Activated CD4-positive, alpha-beta T cell treated with anti-CD3 and anti-CD28 coated beads, Interleukin-2, amount 10 ng/mL, durations not matched to agents 24 days and 14 days (primary cell): ENCODE data around the gene SMIM41. TPM values are rescaled to one million over a fixed set of nuclear protein-coding genes. Genes with fewer than 3 reads are reported as not detected.

ENCODE experiments used
- DNase-seq: peaks from one replicate; pipeline ENCODE4 v3.0.0; 2022
- H3K27ac Mint-ChIP-seq: one replicate; pipeline ENCODE4 v1.8.0; 2022; ENCODE audit warnings: mild to moderate bottlenecking, mixed read lengths
- H3K27me3 Mint-ChIP-seq: one replicate; pipeline ENCODE4 v1.8.0; 2022; ENCODE audit warnings: mixed read lengths
- H3K36me3 Mint-ChIP-seq: one replicate; pipeline ENCODE4 v1.8.0; 2022; ENCODE audit warnings: low read depth, mild to moderate bottlenecking, mixed read lengths
- H3K4me1 Mint-ChIP-seq: one replicate; pipeline ENCODE4 v1.8.0; 2021; ENCODE audit warnings: mixed read lengths
- H3K4me3 Mint-ChIP-seq: one replicate; pipeline ENCODE4 v1.8.0; 2022; ENCODE audit warnings: mild to moderate bottlenecking, moderate library complexity, mixed read lengths
- H3K9me3 Mint-ChIP-seq: one replicate; pipeline ENCODE4 v1.8.0; 2021; ENCODE audit warnings: mixed read lengths
- intact Hi-C: fragments of 100-400 bp; cut with micrococcal nuclease; formaldehyde crosslinking; loops from one replicate; pipeline ENCODE4 v1.15.1; 2023
- total RNA-seq: library from RNA; stranded (reverse); gene quantifications from 2 replicates; pipeline ENCODE4 v1.2.3, GENCODE V29; 2022

SMIM41 gene
- total RNA-seq, 1 donor from 2014 or later = 0.19 TPM

DNA sequence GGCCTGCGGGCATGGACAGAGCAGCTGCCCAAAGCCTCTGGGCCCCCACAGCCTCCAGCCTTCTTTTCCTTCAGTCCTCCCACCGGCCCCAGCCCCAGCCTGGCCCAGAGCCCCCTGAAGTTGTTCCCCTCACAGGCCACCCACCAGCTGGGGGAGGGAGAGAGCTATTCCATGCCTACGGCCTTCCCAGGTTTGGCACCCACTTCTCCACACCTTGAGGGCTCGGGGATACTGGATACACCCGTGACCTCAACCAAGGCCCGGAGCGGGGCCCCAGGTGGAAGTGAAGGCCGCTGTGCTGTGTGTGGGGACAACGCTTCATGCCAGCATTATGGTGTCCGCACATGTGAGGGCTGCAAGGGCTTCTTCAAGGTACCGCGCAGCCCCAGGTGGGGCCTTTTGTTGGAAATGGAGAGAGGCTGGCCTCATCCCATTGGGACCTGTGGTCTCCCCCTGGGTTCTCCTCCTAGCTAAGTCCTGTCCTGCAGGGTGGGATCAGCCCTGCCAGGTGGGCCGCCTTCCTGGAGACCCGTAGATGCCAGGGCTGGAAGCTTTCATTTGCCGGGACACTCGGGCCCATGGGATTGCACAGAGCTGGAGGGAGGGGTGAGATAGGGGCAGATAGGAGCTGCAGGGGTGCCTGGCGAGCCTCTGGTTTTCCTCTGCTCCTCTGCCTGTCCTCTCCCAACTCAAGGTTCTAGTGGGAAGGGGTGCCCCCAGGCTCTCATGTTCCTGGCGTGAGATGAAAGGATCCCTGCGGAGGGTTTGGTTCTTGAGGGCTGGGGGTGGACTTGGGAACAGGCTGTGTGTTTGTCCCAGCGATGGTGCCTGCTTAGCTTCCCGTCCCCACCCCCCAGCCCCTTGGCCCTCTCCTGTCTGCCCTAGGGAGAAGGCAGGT lies 24.4 kb upstream of the SMIM41 start:
- no peaks in the 10 kb centered on the region for H3K27me3 Mint-ChIP-seq
- H3K9me3 Mint-ChIP-seq = no peaks in the 10 kb centered on the region
- H3K4me3 Mint-ChIP-seq = peak overlapping the region; percentile 39
- H3K36me3 Mint-ChIP-seq = peaks cover 49% of the 10 kb centered on the region
- no peak for DNase-seq
- no peak overlapping the region for H3K27ac Mint-ChIP-seq
- intact Hi-C loops = loop anchor here (5.0 kb wide), 2 partner anchors 187 to 952 kb away; partner anchors contain the start of gene EIF4B
- H3K4me1 Mint-ChIP-seq = peaks cover 27% of the 10 kb centered on the region

DNA sequence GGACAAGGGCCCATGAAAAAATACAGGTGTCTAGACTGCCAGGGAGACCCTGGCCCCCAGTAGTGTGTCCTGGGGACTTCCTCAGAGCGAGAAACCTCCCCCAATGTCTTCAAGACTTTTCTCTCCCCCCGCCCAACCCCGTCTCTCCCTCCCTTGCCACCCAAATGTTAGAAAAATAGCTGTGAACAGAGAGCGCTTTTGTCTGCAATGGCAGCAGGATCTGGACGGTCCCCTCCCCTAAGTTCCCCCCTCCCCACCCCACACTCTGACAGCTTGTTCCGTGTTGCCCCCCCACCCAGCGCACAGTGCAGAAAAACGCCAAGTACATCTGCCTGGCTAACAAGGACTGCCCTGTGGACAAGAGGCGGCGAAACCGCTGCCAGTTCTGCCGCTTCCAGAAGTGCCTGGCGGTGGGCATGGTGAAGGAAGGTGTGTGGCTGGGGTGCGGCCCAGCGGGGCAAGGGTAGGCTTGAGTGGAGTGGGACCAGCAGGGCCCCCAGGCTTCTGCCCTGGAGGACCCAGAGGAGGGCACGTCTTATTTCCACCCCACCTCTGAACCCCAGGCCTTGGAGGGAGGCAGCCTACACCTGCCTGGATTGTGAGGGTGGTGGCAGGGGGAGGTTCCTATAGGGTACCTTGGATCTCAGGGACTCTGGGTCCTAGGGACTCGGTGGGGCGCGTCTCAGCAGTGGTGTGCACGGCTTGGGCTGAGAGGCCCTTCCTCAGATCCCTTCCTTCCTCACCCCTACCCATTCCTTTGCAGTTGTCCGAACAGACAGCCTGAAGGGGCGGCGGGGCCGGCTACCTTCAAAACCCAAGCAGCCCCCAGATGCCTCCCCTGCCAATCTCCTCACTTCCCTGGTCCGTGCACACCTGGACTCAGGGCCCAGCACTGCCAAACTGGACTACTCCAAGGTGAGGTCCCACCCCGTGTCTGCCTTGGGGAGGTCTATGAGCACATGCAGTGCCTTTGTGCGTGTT lies 23.5 kb upstream of the SMIM41 start:
- Mint-ChIP-seq H3K9me3 (no peaks in the 10 kb centered on the region), H3K4me1 (peaks cover 23% of the 10 kb centered on the region), H3K27me3 (no peaks in the 10 kb centered on the region), H3K36me3 (peaks cover 49% of the 10 kb centered on the region), H3K4me3 (no peak overlapping the region), H3K27ac (peak overlapping the region; percentile 5)
- no peak for DNase-seq
- intact Hi-C loops = no loop called here

DNA sequence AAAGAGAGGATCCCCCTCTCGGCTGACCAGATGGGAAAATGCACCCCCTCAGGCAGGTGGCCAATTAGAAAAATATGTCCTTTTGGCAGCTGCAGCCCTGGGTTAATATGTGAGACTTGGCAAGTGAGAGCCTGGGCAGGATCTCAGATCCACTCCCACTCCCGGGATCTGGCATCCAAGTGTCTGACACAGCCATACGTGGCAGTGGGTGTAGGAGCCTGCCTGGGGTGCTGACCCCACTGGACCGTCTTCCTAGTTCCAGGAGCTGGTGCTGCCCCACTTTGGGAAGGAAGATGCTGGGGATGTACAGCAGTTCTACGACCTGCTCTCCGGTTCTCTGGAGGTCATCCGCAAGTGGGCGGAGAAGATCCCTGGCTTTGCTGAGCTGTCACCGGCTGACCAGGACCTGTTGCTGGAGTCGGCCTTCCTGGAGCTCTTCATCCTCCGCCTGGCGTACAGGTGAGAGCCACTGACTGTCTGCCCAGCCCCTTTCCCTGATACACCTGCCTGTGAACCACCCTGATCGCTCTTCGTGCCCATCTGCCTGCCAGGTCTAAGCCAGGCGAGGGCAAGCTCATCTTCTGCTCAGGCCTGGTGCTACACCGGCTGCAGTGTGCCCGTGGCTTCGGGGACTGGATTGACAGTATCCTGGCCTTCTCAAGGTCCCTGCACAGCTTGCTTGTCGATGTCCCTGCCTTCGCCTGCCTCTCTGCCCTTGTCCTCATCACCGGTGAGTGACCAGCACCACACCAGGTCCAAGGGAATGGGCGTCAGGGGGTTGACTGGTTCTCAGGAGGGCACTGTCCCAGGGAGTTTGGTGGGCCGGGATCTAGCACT lies 22.5 kb upstream of the SMIM41 start:
- no peak for DNase-seq
- Mint-ChIP-seq H3K27ac (no peak overlapping the region), H3K27me3 (no peaks in the 10 kb centered on the region), H3K36me3 (peaks cover 45% of the 10 kb centered on the region), H3K4me3 (no peak overlapping the region), H3K9me3 (no peaks in the 10 kb centered on the region), H3K4me1 (peaks cover 18% of the 10 kb centered on the region)
- intact Hi-C loops = no loop called here

DNA sequence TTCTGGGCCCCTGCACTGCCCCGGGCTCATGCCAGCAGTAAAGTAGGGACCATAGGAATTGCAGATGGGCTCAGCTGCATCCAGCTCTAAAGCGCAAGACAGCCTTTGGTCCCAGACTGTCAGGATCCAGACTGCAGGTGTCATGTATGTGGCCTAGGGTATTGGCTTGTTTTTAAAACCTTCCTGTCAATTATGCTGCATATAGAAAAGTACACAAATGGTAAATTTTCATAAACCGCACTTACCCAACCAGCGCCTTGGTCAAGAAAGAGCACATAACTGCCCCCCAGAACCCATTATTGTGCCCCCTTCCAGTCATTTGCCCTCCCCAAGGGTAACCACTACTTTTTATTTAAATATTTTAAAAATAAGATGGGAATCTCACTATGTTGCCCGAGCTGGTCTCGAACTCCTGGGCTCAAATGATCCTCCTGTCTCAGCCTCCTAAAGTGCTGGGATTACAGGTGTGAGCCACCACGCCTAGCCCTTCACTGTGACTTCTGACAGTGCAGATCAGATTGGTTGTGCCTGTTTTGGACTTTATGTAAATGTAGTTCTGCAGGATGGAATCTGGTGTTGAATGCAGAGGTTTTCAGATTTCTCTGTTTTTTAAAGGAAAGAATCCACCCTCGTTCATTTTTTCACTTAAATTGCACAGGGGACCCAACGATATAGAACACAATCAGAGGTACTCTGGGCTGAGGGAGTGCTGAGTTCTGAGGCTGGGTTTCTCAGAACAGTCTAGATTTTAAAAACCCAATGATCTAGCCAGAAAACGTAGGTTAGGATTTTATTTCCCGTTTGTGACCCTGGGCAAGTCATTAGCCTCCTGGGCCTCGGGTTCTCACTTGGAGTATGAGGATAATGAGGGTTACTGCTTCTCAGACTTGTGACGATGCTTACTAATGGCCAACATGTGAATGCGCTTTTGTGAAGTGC lies 21.6 kb upstream of the SMIM41 start:
- peaks cover 9% of the 10 kb centered on the region for H3K4me1 Mint-ChIP-seq
- H3K36me3 Mint-ChIP-seq = peaks cover 44% of the 10 kb centered on the region
- DNase-seq = no peak
- intact Hi-C loops = no loop called here
- no peaks in the 10 kb centered on the region for H3K27me3 Mint-ChIP-seq
- H3K4me3 Mint-ChIP-seq = no peak overlapping the region
- H3K27ac Mint-ChIP-seq = no peak overlapping the region
- H3K9me3 Mint-ChIP-seq = no peaks in the 10 kb centered on the region

DNA sequence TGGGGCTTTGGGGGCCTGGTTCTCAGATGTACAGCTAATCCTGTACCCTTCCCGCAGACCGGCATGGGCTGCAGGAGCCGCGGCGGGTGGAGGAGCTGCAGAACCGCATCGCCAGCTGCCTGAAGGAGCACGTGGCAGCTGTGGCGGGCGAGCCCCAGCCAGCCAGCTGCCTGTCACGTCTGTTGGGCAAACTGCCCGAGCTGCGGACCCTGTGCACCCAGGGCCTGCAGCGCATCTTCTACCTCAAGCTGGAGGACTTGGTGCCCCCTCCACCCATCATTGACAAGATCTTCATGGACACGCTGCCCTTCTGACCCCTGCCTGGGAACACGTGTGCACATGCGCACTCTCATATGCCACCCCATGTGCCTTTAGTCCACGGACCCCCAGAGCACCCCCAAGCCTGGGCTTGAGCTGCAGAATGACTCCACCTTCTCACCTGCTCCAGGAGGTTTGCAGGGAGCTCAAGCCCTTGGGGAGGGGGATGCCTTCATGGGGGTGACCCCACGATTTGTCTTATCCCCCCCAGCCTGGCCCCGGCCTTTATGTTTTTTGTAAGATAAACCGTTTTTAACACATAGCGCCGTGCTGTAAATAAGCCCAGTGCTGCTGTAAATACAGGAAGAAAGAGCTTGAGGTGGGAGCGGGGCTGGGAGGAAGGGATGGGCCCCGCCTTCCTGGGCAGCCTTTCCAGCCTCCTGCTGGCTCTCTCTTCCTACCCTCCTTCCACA lies 20.7 kb upstream of the SMIM41 start:
- Mint-ChIP-seq H3K36me3 (peaks cover 41% of the 10 kb centered on the region), H3K4me1 (peaks cover 3% of the 10 kb centered on the region), H3K27me3 (no peaks in the 10 kb centered on the region), H3K9me3 (no peaks in the 10 kb centered on the region), H3K27ac (no peak overlapping the region), H3K4me3 (no peak overlapping the region)
- intact Hi-C loops = no loop called here
- no peak for DNase-seq

DNA sequence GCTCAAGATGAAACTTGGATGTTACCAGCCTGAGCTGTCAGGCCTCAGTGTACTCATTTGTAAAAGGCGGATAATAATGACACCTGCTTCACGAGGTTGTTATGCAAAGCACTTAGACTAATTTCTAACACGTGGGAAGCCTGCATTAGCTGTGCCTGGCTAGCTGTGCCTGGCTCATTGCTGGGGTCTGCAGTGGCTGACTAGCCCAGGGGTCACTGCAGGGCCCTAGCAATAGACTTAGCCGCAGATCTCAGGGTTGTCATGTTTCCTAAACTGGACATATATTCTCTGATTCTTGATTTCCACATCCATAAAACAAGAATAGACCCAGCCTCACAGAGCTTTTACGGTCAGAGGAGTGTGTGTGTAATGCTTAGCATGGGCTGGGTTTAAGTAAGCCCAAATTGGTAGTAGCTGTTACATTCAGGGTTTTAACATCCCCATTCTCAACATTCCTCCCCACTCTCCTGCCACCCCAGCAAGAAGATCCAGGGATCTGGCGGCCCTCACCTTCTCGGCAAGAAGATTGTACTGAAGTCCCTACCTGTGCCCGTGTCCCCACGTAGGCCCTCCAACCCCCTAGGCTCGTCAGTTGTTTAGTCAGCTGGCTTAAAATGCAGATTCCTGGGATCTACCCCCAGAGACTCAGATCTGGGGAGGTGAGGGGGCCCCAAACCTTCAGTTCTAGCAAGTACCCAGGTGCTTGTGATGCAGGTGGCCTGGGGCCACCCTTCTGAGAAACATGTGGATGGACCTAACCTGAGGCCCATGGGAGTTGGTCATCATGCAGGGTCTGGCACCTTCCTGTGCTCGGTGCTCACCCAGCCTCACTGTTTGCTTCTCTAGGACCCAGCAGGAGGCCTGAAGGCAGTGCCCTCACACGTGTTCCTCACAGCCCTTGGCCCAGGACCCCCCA lies 19.7 kb upstream of the SMIM41 start:
- H3K27me3 Mint-ChIP-seq = no peaks in the 10 kb centered on the region
- H3K4me1 Mint-ChIP-seq = no peaks in the 10 kb centered on the region
- H3K36me3 Mint-ChIP-seq = peaks cover 35% of the 10 kb centered on the region
- no peak for DNase-seq
- H3K27ac Mint-ChIP-seq = no peak overlapping the region
- no peaks in the 10 kb centered on the region for H3K9me3 Mint-ChIP-seq
- no peak overlapping the region for H3K4me3 Mint-ChIP-seq
- intact Hi-C loops = no loop called here

DNA sequence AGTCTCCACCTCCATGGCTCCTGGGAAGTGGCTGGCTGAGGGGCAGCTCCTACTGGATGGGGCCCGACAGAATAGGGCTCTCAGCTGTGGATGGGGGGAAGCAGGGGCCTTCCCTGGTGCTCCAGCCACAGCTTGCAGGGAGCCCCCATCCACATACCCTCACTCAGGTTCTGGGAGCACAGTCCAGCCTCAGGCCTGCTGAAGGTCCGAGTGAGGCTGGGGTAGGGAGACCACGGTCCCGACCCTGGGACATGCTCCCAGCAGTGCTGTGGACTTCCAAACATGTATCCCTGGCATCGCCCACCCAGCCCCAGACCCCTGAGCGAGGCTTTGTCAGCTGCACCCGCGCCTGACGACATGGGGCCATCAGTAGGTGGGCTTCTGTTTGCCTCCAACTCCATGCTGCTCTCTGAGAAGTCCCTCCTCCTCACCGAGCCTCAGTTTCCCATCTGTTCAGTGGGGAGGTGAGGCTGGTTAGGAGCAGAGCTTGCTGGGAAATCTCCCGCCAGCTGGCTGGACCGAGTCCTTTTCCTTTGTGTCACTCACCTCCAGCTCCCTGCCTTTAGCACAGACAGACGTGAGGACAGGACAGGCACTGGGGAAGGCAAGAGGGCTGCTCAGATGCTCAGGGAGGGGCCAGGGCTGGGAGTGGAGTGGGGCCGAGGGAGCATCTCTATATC lies 18.9 kb upstream of the SMIM41 start:
- no peak for DNase-seq
- H3K27ac Mint-ChIP-seq = peak overlapping the region; percentile 20
- no peaks in the 10 kb centered on the region for H3K9me3 Mint-ChIP-seq
- peaks cover 33% of the 10 kb centered on the region for H3K36me3 Mint-ChIP-seq
- intact Hi-C loops = no loop called here
- no peaks in the 10 kb centered on the region for H3K27me3 Mint-ChIP-seq
- no peak overlapping the region for H3K4me3 Mint-ChIP-seq
- H3K4me1 Mint-ChIP-seq = no peaks in the 10 kb centered on the region

DNA sequence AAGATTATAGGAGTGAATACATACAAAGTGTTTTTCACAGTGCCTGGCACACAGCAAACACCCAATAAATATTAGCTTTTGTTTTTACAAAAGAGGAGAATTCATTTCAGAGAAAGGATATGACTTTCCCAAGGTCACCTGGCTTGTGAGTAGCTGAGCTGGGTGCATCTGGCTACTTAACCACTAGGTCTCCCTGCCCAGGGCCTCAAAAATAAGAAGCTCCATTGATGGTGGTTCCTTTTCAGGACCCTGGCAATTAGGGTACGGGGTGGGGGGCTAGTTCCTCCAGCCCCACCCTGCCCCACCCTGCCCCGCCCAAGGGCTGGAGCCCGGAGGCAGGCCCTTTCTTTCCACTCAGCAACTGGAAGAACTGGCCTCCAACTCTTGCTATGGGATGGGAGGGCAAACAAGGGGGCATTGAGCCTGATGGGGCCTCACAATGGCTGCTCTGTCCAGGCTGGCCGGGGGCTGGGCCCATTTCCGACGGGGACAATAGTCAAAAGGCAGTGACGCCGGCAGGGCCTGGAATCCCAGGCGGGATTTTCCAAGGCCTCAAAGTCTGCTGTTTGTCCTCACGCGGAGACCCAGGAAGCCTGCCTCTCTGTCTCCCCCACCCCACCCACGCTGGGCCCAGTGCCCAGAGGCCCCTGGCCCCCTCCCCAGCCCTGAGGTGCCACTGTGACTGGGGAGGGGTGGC lies 17.9 kb upstream of the SMIM41 start:
- no peak for DNase-seq
- no peak overlapping the region for H3K4me3 Mint-ChIP-seq
- peaks cover 2% of the 10 kb centered on the region for H3K4me1 Mint-ChIP-seq
- H3K9me3 Mint-ChIP-seq = no peaks in the 10 kb centered on the region
- H3K27ac Mint-ChIP-seq = no peak overlapping the region
- no peaks in the 10 kb centered on the region for H3K27me3 Mint-ChIP-seq
- intact Hi-C loops = no loop called here
- H3K36me3 Mint-ChIP-seq = peaks cover 26% of the 10 kb centered on the region

DNA sequence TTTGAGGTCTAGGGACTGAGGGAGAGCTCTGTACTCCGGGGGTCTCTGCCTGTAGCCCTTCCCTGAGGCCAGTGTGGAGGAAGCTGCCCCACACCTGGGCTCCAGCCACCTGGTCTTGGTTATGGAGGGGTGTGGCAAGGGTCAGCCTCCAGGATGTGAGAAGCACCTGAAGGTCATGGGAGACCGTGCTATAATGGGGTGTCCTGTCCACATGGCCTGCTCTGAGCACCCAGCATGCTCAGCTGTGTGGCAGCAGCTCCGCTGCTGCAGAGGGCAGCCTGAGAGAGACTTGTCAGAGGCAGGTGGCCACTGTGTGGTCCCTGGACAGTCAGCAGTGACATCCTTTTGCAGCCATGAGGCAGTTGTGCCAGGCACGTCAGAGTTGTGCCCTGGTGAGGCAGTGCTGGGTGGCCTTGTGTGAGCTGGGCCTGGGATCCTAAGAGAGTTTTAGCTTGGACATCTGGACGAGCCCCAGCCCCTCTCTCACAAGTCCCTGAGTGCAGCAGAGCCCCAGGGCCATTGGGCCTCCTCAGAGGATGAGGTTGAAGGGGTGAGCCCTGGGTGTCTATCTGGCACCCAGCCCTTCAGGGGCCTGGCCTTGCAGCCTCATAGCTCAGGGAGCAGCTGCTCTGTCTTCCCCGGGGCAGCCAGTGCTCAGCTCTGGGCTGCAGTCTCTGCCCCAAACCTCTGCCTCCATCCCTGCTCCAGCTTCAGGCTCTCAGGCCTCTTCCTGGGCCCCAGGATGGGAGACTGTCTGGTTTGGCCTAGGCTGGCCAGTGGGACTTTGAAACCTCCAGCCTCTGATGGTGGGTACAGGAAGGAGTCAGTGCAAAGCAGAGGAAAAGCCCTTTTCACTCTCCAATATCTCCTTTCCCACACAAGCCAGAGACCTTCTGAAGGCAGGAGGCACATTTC lies 17.1 kb upstream of the SMIM41 start:
- Mint-ChIP-seq H3K27ac (no peak overlapping the region), H3K27me3 (no peaks in the 10 kb centered on the region)
- intact Hi-C loops = no loop called here

More for the DNA sequence above, 17.1 kb upstream of the SMIM41 start:
- DNase-seq = no peak
- peaks cover 19% of the 10 kb centered on the region for H3K36me3 Mint-ChIP-seq
- H3K9me3 Mint-ChIP-seq = no peaks in the 10 kb centered on the region
- no peak overlapping the region for H3K4me3 Mint-ChIP-seq
- peaks cover 6% of the 10 kb centered on the region for H3K4me1 Mint-ChIP-seq
